Naive B cell (primary cell): ENCODE measurements around the gene MLEC. TPM values are rescaled to one million over a fixed set of nuclear protein-coding genes. Genes with fewer than 3 reads are reported as not detected.

ENCODE experiments used
- ATAC-seq, 2 donors: fragments of 150-1000 bp; cut with Tn5 transposase; 2 replicates each; pipeline ENCODE4 v1.10.0; 2021; ENCODE audit warnings: low read depth in 2 of 2, mild to moderate bottlenecking in 2 of 2, moderate library complexity in 2 of 2
- DNase-seq: peaks from one replicate; pipeline ENCODE4 v3.0.0; 2022
- H3K27ac Mint-ChIP-seq, 6 donors: one replicate each; pipeline ENCODE4 v1.8.0; 2020 to 2022; ENCODE audit warnings: mild to moderate bottlenecking in 6 of 6, mixed read lengths in 6 of 6, moderate library complexity in 5 of 6, inconsistent platforms in 2 of 6
- H3K27me3 Mint-ChIP-seq, 3 donors: one replicate each; pipeline ENCODE4 v1.8.0; 2021 to 2022; ENCODE audit warnings: mixed read lengths in 3 of 3, mild to moderate bottlenecking in 1 of 3
- H3K36me3 Mint-ChIP-seq, 2 donors: one replicate each; pipeline ENCODE4 v1.8.0; 2020 to 2022; ENCODE audit warnings: mixed read lengths in 2 of 2, inconsistent platforms in 1 of 2, mild to moderate bottlenecking in 1 of 2
- H3K4me1 Mint-ChIP-seq, 3 donors: one replicate each; pipeline ENCODE4 v1.8.0; 2020 to 2022; ENCODE audit warnings: mixed read lengths in 3 of 3, inconsistent platforms in 1 of 3, mild to moderate bottlenecking in 1 of 3, moderate library complexity in 1 of 3
- H3K4me3 Mint-ChIP-seq, 8 donors: one replicate each; pipeline ENCODE4 v1.8.0; 2020 to 2022; ENCODE audit warnings: mild to moderate bottlenecking in 8 of 8, mixed read lengths in 8 of 8, moderate library complexity in 8 of 8, inconsistent platforms in 2 of 8
- H3K9me3 Mint-ChIP-seq, 7 donors: one replicate each; pipeline ENCODE4 v1.8.0; 2020 to 2022; ENCODE audit warnings: mixed read lengths in 7 of 7, mild to moderate bottlenecking in 5 of 7, inconsistent platforms in 2 of 7, moderate library complexity in 1 of 7
- polyA plus RNA-seq, 6 donors: library from polyadenylated mRNA; unstranded; fragments of 300-500 nt; fragmentation: Illumina TruSeq; gene quantifications; one replicate each; pipeline ENCODE4 v1.2.3, GENCODE V29; 2021; ENCODE audit warnings: low read depth in 6 of 6

MLEC gene
- polyA plus RNA-seq, 6 donors from 2014 or later: 32.0 to 43.8 (median 33.8) TPM

DNA sequence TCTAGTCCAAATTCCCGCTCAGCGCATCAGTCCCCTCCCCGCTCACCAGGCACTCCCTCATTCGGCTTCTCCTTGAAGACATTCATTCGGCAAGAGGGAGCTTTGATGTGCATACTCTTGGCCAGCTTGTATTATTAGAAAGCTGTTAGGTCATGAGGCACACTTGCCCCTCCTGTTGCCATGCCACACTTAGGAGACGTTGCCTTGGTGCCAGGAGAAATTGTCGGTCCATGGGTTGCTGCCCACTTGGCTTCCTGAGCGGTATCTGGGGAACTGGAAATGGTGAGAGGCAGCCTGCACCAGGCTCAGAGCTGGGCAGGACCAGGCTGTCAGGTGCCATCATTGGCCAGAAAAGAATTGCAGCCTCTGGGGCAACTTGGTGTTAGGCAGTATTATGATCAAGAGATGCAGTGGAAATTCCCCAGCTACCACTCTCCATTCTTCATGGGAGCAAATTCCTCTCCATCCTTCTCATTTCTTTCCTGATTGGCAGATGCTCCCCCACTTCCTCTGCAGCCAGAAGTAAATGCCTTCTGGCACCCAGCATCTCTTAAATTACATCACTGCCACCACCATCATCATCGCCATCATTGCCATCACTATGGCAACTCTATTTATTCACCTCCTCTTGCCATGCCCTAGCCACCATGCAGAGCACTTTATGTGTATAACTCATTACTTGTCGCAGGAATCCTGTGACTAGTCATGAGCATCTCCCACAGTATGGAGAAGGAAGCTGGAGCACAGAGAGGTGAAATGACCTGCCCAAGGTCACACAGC lies 34.1 kb upstream of the MLEC start:
- peaks cover 33 to 49% (median 43%) of the 10 kb centered on the region in 3 donors for H3K27me3 Mint-ChIP-seq
- DNase-seq (no peak), ATAC-seq (peak in 1 of 2 donors; percentile 22)
- H3K4me1 Mint-ChIP-seq: peaks cover 14 to 19% (median 17%) of the 10 kb centered on the region in 3 donors
- no peak overlapping the region for H3K4me3 Mint-ChIP-seq
- H3K27ac Mint-ChIP-seq: no peak overlapping the region
- H3K9me3 Mint-ChIP-seq: no peaks in the 10 kb centered on the region
- no peaks in the 10 kb centered on the region for H3K36me3 Mint-ChIP-seq

GRCh38 chr12:120653611-120654010 lies 33.3 kb upstream of the MLEC start:
- H3K27me3 Mint-ChIP-seq: peaks cover 33 to 43% (median 42%) of the 10 kb centered on the region in 3 donors
- H3K4me3 Mint-ChIP-seq: no peak overlapping the region
- no peak for DNase-seq
- H3K9me3 Mint-ChIP-seq: no peaks in the 10 kb centered on the region
- H3K36me3 Mint-ChIP-seq: no peaks in the 10 kb centered on the region
- peaks cover 11 to 13% (median 11%) of the 10 kb centered on the region in 3 donors for H3K4me1 Mint-ChIP-seq
- no peak overlapping the region for H3K27ac Mint-ChIP-seq
- ATAC-seq: no peak

DNA sequence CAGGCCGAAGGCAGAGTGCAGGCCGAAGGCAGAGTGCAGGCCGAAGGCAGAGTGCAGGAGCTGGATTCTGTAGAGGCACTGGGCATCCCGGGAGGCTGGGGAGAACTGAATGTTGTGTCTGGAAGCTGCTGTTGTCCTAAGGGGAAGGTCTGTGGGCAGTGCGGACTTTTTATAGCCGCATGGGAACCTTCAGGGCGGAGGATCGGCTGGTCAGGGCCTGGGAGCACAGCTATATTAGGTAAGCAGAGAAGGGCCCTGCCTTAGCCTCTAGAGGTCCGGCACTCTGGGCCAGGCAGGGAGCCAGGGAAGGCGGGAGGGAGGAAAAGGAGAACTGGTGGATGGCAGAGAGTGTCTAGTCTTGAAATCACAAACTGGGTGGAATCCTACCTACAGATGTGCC lies 32.3 kb upstream of the MLEC start:
- no peak overlapping the region for H3K4me3 Mint-ChIP-seq
- DNase-seq (no peak), ATAC-seq (no peak)
- H3K27ac Mint-ChIP-seq: peak overlapping the region in 1 of 6 donors; percentile 69
- peaks cover 33 to 38% (median 37%) of the 10 kb centered on the region in 3 donors for H3K27me3 Mint-ChIP-seq
- no peaks in the 10 kb centered on the region for H3K9me3 Mint-ChIP-seq
- no peaks in the 10 kb centered on the region for H3K36me3 Mint-ChIP-seq
- H3K4me1 Mint-ChIP-seq: peaks cover under 1 to 5% (median 3%) of the 10 kb centered on the region in 3 donors

- H3K9me3 Mint-ChIP-seq: no peaks in the 10 kb centered on the region
- peaks cover 0 to 4% (median 0%) of the 10 kb centered on the region in 3 donors for H3K4me1 Mint-ChIP-seq
- DNase-seq: no peak
- H3K27me3 Mint-ChIP-seq: peaks cover 23 to 29% (median 28%) of the 10 kb centered on the region in 3 donors
- no peaks in the 10 kb centered on the region for H3K36me3 Mint-ChIP-seq
- H3K4me3 Mint-ChIP-seq: no peak overlapping the region
- H3K27ac Mint-ChIP-seq: no peak overlapping the region
- no peak for ATAC-seq
Observed at GRCh38 chr12:120656008-120656407, 30.9 kb upstream of the MLEC start.

GRCh38 chr12:120658286-120659150 lies 28.4 kb upstream of the MLEC start:
- H3K36me3 Mint-ChIP-seq: no peaks in the 10 kb centered on the region
- peaks cover 7 to 11% (median 9%) of the 10 kb centered on the region in 3 donors for H3K27me3 Mint-ChIP-seq
- ATAC-seq (no peak), DNase-seq (no peak)
- peaks cover 0 to 10% (median 6%) of the 10 kb centered on the region in 3 donors for H3K4me1 Mint-ChIP-seq
- H3K27ac Mint-ChIP-seq: no peak overlapping the region
- no peaks in the 10 kb centered on the region for H3K9me3 Mint-ChIP-seq
- H3K4me3 Mint-ChIP-seq: no peak overlapping the region

DNA sequence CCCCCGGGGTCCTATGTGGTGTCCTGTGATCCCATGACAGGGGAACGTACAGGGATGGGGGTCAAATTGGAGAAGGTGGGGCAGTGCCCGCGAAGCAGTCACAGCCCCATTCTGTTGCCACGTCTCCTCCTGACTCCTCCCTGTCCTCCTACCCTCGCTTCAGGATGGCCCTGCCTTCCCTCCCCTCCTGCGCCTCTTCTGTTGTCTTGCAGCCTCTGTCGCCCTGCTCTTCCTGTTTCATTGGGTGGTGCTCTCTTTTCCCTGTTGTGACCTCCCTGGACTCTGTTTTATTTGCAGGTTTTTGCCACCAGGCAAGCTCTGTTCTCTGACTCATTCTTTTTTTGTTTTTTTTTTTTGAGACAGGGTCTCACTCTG lies 27.8 kb upstream of the MLEC start:
- ATAC-seq: no peak
- DNase-seq: no peak
- H3K4me1 Mint-ChIP-seq: peaks cover under 1 to 16% (median 12%) of the 10 kb centered on the region in 3 donors
- no peak overlapping the region for H3K4me3 Mint-ChIP-seq
- H3K36me3 Mint-ChIP-seq: no peaks in the 10 kb centered on the region
- H3K27ac Mint-ChIP-seq: no peak overlapping the region
- H3K27me3 Mint-ChIP-seq: peaks cover 3 to 11% (median 9%) of the 10 kb centered on the region in 3 donors
- no peaks in the 10 kb centered on the region for H3K9me3 Mint-ChIP-seq

DNA sequence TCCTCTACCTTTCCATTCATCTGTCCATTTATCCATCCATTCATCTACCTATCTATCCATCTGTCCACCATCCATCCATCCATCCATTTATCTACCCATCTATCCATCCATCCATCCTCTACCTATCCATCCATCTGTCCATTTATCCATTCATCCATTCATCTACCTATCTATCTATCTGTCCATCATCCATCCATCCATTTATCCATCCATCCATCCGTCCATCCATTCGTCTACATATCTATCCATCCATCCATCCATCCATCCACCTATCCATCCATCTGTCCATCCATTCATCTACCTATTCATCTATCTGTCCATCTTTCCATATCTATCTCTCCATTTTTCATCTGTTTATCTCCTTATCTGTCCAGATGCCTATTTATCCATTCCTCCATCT lies 25.5 kb upstream of the MLEC start:
- H3K4me1 Mint-ChIP-seq: peaks cover 20 to 26% (median 24%) of the 10 kb centered on the region in 3 donors
- H3K36me3 Mint-ChIP-seq: no peaks in the 10 kb centered on the region
- no peak overlapping the region for H3K27ac Mint-ChIP-seq
- no peaks in the 10 kb centered on the region for H3K9me3 Mint-ChIP-seq
- H3K27me3 Mint-ChIP-seq: peaks cover 3 to 11% (median 9%) of the 10 kb centered on the region in 3 donors
- no peak for ATAC-seq
- no peak for DNase-seq
- no peak overlapping the region for H3K4me3 Mint-ChIP-seq

- ATAC-seq: peak; percentile 97 to 98
- H3K27ac Mint-ChIP-seq: peak overlapping the region in 4 of 6 donors; percentile 39 to 95 (median 88)
- H3K9me3 Mint-ChIP-seq: no peaks in the 10 kb centered on the region
- peak; percentile 80 for DNase-seq
- H3K4me1 Mint-ChIP-seq: peaks cover 29 to 34% (median 30%) of the 10 kb centered on the region in 3 donors
- H3K27me3 Mint-ChIP-seq: peaks cover 0 to 11% (median 9%) of the 10 kb centered on the region in 3 donors
- H3K4me3 Mint-ChIP-seq: peak overlapping the region in 5 of 8 donors; percentile 45 to 84 (median 72)
- no peaks in the 10 kb centered on the region for H3K36me3 Mint-ChIP-seq
Observed at GRCh38 chr12:120662879-120663278, 24.1 kb upstream of the MLEC start.

DNA sequence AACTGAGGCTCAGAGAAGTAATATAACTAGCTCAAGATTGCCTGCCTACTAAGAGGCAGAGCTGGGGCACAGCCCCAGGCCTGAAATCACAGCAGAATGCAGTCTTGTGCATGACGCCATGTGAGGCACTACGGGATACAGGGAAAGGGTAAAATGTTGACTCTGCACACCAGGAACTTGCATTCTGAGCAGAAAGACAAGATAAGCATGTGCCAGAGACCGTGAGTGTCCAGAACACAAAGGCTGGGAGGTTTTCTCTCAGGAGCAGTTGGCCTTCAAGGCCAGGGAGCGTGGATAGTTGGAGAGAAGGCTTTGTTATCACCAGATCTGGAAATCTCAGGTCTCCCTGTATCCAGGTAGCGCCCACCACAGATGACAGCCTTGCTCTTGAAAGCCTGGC lies 23.2 kb upstream of the MLEC start:
- DNase-seq (no peak), ATAC-seq (no peak)
- Mint-ChIP-seq H3K4me3 (peak overlapping the region in 1 of 8 donors; percentile 7), H3K4me1 (peaks cover 35 to 43% (median 38%) of the 10 kb centered on the region in 3 donors), H3K27ac (peak overlapping the region in 2 of 6 donors; percentile 31 to 34), H3K27me3 (peaks cover 0 to 11% (median 9%) of the 10 kb centered on the region in 3 donors), H3K9me3 (no peaks in the 10 kb centered on the region), H3K36me3 (no peaks in the 10 kb centered on the region)

GRCh38 chr12:120666571-120667390 lies 20.2 kb upstream of the MLEC start:
- Mint-ChIP-seq H3K4me3 (peak overlapping the region in 4 of 8 donors; percentile 35 to 61 (median 46)), H3K9me3 (no peaks in the 10 kb centered on the region), H3K4me1 (peaks cover 48 to 73% (median 68%) of the 10 kb centered on the region in 3 donors), H3K36me3 (no peaks in the 10 kb centered on the region), H3K27me3 (no peaks in the 10 kb centered on the region), H3K27ac (peak overlapping the region in 3 of 6 donors; percentile 69 to 90 (median 87))
- no peak for ATAC-seq
- DNase-seq: no peak

DNA sequence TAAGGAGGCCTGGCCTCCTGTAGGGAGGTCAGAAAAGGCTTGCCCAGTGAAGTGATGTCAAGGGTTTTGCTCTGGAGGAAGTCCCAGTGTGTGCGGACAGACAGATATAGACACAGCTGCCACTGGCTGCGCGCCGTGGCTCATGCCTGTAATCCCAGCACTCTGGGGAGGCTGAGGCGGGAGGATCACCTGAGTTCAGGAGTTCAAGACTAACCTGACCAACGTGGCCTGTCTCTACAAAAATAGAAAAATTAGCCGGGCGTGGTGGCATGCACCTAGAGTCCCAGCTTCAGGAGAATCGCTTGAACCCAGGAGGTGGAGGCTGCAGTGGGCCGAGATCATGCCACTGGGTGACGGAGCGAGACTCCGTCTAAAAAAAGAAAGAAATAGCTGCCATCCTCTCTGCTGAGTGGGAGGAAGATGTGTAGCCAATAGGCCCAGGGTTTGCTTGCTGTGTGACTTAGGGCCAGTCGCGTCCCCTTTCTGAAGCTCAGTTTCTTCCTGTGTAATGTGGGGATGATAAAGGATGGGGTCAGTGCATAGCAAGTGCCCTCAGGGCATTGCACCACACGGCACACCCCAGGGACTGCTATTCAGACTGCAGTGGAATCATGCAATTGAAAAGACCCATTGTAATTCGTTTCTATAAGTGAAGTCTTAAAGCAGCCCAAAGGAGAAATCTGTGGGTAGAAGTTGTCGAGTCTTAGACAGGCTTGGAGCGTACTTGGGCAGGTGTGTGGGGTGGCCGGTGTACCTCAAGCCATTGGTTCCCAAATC lies 18.7 kb upstream of the MLEC start:
- Mint-ChIP-seq H3K4me1 (peaks cover 43 to 82% (median 74%) of the 10 kb centered on the region in 3 donors), H3K36me3 (no peaks in the 10 kb centered on the region), H3K27me3 (no peaks in the 10 kb centered on the region), H3K27ac (peak overlapping the region in 3 of 6 donors; percentile 6 to 83 (median 62)), H3K9me3 (no peaks in the 10 kb centered on the region), H3K4me3 (peak overlapping the region in 5 of 8 donors; percentile 13 to 79 (median 22))
- no peak for DNase-seq
- ATAC-seq: no peak
